Thyroid gland (tissue), 4 donors: Measurements from ENCODE around the gene DNAH1.

Experiments used
- CTCF ChIP-seq, 6 experiments: fragments of 200-600 bp in 3 of 6; fragments of 450-650 bp in 3 of 6; sonication (generic) in 3 of 6; IDR thresholded peaks; one replicate each; pipeline ENCODE4 v1.5.1; 2016 to 2019; ENCODE audit warnings: antibody characterized with exemption in 6 of 6, mild to moderate bottlenecking in 2 of 6, inconsistent platforms in 1 of 6, moderate library complexity in 1 of 6
- POLR2A ChIP-seq, 2 donors: fragments of 450-650 bp; IDR thresholded peaks; one replicate each; pipeline ENCODE4 v1.6.1; 2017; ENCODE audit warnings: antibody characterized with exemption in 2 of 2, mild to moderate bottlenecking in 2 of 2, moderate library complexity in 1 of 2

DNA sequence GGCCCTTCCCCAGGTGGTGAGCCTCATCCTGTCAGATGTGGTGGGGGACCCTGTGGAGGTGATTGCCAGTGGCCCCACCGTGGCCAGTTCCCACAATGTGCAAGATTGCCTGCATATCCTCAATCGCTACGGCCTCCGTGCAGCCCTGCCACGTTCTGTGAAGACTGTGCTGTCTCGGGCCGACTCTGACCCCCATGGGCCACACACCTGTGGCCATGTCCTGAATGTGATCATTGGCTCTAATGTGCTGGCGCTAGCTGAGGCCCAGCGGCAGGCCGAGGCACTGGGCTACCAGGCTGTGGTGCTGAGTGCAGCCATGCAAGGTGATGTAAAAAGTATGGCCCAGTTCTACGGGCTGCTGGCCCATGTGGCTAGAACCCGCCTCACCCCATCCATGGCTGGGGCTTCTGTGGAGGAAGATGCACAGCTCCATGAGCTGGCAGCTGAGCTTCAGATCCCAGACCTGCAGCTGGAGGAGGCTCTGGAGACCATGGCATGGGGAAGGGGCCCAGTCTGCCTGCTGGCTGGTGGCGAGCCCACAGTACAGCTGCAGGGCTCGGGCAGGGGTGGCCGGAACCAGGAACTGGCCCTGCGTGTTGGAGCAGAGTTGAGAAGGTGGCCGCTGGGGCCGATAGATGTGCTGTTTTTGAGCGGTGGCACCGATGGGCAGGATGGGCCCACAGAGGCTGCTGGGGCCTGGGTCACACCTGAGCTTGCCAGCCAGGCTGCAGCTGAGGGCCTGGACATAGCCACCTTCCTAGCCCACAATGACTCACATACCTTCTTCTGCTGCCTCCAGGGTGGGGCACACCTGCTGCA, 23.7 kb upstream of the DNAH1 start:
- TF ChIP-seq CTCF (IDR thresholded peaks at IDR 0.05) (no peak), POLR2A (IDR thresholded peaks at IDR 0.05) (no peak)
